Measurements from ENCODE around the gene MAP2K1. TPM values are rescaled to one million over a fixed set of nuclear protein-coding genes. Genes with fewer than 3 reads are reported as not detected.
"Not testable (repeated sequence)": the region's sequence is repeated elsewhere in the genome, so short reads cannot be mapped to it uniquely, and the experiment has no call there.

Gene MAP2K1
- total and polyA plus RNA-seq, 2 donors (not counting 1 experiment from before 2014, with no cell fraction given), result 32.9 to 40.0 TPM

GRCh38 chr15:66374179-66374578 lies 12.5 kb upstream of the MAP2K1 start:
- no peak overlapping the region for H3K9ac ChIP-seq (ENCODE audit: insufficient read depth, low read length)
- no peaks in the 10 kb centered on the region for H3K36me3 ChIP-seq (ENCODE audit: control insufficient read depth, insufficient read depth, low read length)
- no peak overlapping the region for H2AFZ ChIP-seq (ENCODE audit: low read length)
- no peak overlapping the region for H3K4me3 ChIP-seq (replicated peaks in 1 of 4; ENCODE audit: control extremely low read depth in 1 of 4, insufficient read depth in 1 of 4, low read depth in 3 of 4, low read length in 4 of 4)
- H3K27me3 ChIP-seq (ENCODE audit: control insufficient read depth, insufficient read depth, low read length), result no peaks in the 10 kb centered on the region
- H3K4me2 ChIP-seq (ENCODE audit: extremely low read depth, insufficient read depth, low read length), result no peak overlapping the region
- H3K4me1 ChIP-seq (ENCODE audit: control insufficient read depth, extremely low read depth, insufficient read depth, low read length), result no peaks in the 10 kb centered on the region
- H3K79me2 ChIP-seq (ENCODE audit: control insufficient read depth, insufficient read depth, low read length), result no peaks in the 10 kb centered on the region
- H3K9me3 ChIP-seq (ENCODE audit: control insufficient read depth, insufficient read depth, low read depth, low read length), result no peaks in the 10 kb centered on the region
- H4K20me1 ChIP-seq (ENCODE audit: control insufficient read depth, extremely low read depth, insufficient read depth, low read length), result no peaks in the 10 kb centered on the region
- TF ChIP-seq EZH2 (IDR thresholded peaks at IDR 0.05; ENCODE audit: low read length, missing control alignments), result no peak
- no peak for TF ChIP-seq CTCF (conservative IDR thresholded peaks at IDR 0.05 in 1 of 2, IDR thresholded peaks at IDR 0.05 in 1 of 2; ENCODE audit: low read depth in 1 of 2, low read length in 2 of 2)
- no peak overlapping the region for H3K27ac ChIP-seq (ENCODE audit: insufficient read depth, low read length)
- no peak for DNase-seq (ENCODE audit: low read depth in 2 of 2)

GRCh38 chr15:66378814-66379430 lies 7.8 kb upstream of the MAP2K1 start:
- TF ChIP-seq EZH2 (IDR thresholded peaks at IDR 0.05; ENCODE audit: low read length, missing control alignments) (no peak), CTCF (conservative IDR thresholded peaks at IDR 0.05 in 1 of 2, IDR thresholded peaks at IDR 0.05 in 1 of 2; ENCODE audit: low read depth in 1 of 2, low read length in 2 of 2) (no peak)

GRCh38 chr15:66381376-66381775 lies 5.3 kb upstream of the MAP2K1 start:
- not testable (repeated sequence) for H3K27me3 ChIP-seq (ENCODE audit: control insufficient read depth, insufficient read depth, low read length); H3K9ac ChIP-seq (ENCODE audit: insufficient read depth, low read length); H3K9me3 ChIP-seq (ENCODE audit: control insufficient read depth, insufficient read depth, low read depth, low read length); H3K27ac ChIP-seq (ENCODE audit: insufficient read depth, low read length); H3K79me2 ChIP-seq (ENCODE audit: control insufficient read depth, insufficient read depth, low read length); H3K4me3 ChIP-seq (replicated peaks in 1 of 4; ENCODE audit: control extremely low read depth in 1 of 4, insufficient read depth in 1 of 4, low read depth in 3 of 4, low read length in 4 of 4); H4K20me1 ChIP-seq (ENCODE audit: control insufficient read depth, extremely low read depth, insufficient read depth, low read length); H3K4me2 ChIP-seq (ENCODE audit: extremely low read depth, insufficient read depth, low read length); H3K36me3 ChIP-seq (ENCODE audit: control insufficient read depth, insufficient read depth, low read length); DNase-seq (ENCODE audit: low read depth in 2 of 2); H2AFZ ChIP-seq (ENCODE audit: low read length); H3K4me1 ChIP-seq (ENCODE audit: control insufficient read depth, extremely low read depth, insufficient read depth, low read length)

More at GRCh38 chr15:66378814-66379430, 7.8 kb upstream of the MAP2K1 start:
- H3K9me3 ChIP-seq (ENCODE audit: control insufficient read depth, insufficient read depth, low read depth, low read length), result no peaks in the 10 kb centered on the region
- no peak overlapping the region for H3K4me2 ChIP-seq (ENCODE audit: extremely low read depth, insufficient read depth, low read length)
- H3K4me3 ChIP-seq (replicated peaks in 1 of 4; ENCODE audit: control extremely low read depth in 1 of 4, insufficient read depth in 1 of 4, low read depth in 3 of 4, low read length in 4 of 4), result no peak overlapping the region
- H3K4me1 ChIP-seq (ENCODE audit: control insufficient read depth, extremely low read depth, insufficient read depth, low read length), result no peaks in the 10 kb centered on the region
- H3K79me2 ChIP-seq (ENCODE audit: control insufficient read depth, insufficient read depth, low read length), result no peaks in the 10 kb centered on the region
- no peaks in the 10 kb centered on the region for H3K36me3 ChIP-seq (ENCODE audit: control insufficient read depth, insufficient read depth, low read length)
- H4K20me1 ChIP-seq (ENCODE audit: control insufficient read depth, extremely low read depth, insufficient read depth, low read length), result no peaks in the 10 kb centered on the region
- no peak overlapping the region for H2AFZ ChIP-seq (ENCODE audit: low read length)
- H3K27ac ChIP-seq (ENCODE audit: insufficient read depth, low read length), result no peak overlapping the region
- H3K9ac ChIP-seq (ENCODE audit: insufficient read depth, low read length), result no peak overlapping the region
- DNase-seq (ENCODE audit: low read depth in 2 of 2), result no peak
- H3K27me3 ChIP-seq (ENCODE audit: control insufficient read depth, insufficient read depth, low read length), result no peaks in the 10 kb centered on the region

Measured in fibroblast of lung (primary cell).